Measurements from ENCODE around the gene GID8.

- no peak for TF ChIP-seq CTCF (IDR thresholded peaks at IDR 0.05; ENCODE audit: low read depth, low read length, missing input control)
- TF ChIP-seq EGR1 (IDR thresholded peaks at IDR 0.05; ENCODE audit: low read depth in 2 of 2) = no peak
- TF ChIP-seq JUND (IDR thresholded peaks at IDR 0.05) = no peak
- no peak for TF ChIP-seq REST (IDR thresholded peaks at IDR 0.05)
- no peak for TF ChIP-seq SP1 (IDR thresholded peaks at IDR 0.05)
- TF ChIP-seq YY1 (IDR thresholded peaks at IDR 0.05) = no peak
- TF ChIP-seq GABPA (IDR thresholded peaks at IDR 0.05 in 1 of 2, conservative IDR thresholded peaks at IDR 0.05 in 1 of 2) = no peak
- no peak for TF ChIP-seq MAX (IDR thresholded peaks at IDR 0.05)
- TF ChIP-seq ZBTB33 (IDR thresholded peaks at IDR 0.05) = no peak
- TF ChIP-seq HNF4G (IDR thresholded peaks at IDR 0.05) = no peak
- TF ChIP-seq RAD21 (IDR thresholded peaks at IDR 0.05) = no peak
These were observed 57.5 kb downstream of the GID8 start for GRCh38 chr20:62995481-62995880.

Data from liver (tissue), 3 donors.